H9 (cell line): ENCODE data around the gene LPP. TPM values are rescaled to one million over a fixed set of nuclear protein-coding genes. Genes with fewer than 3 reads are reported as not detected.

Source experiments
- DNase-seq: peaks from one replicate; pipeline ENCODE4 v3.0.0-alpha.2; 2017
- H2AFZ ChIP-seq: one replicate; pipeline ENCODE4 v1.6.1; 2013; ENCODE audit warnings: mild to moderate bottlenecking, low read length, control low read depth, moderate library complexity
- H2AK5ac ChIP-seq: 2 replicates; pipeline ENCODE4 v1.6.1; 2013; ENCODE audit warnings: low read length, control low read depth, mixed read lengths; ENCODE audit not compliant: insufficient read length
- H2BK120ac ChIP-seq: one replicate; pipeline ENCODE4 v1.6.1; 2013; ENCODE audit warnings: low read depth, mild to moderate bottlenecking, low read length, control low read depth, inconsistent platforms; ENCODE audit not compliant: poor library complexity, severe bottlenecking
- H2BK12ac ChIP-seq: 2 replicates; pipeline ENCODE4 v1.6.1; 2013; ENCODE audit warnings: low read length, control low read depth, mixed read lengths, low read depth; ENCODE audit not compliant: insufficient read length
- H2BK15ac ChIP-seq: 2 replicates; pipeline ENCODE4 v1.6.1; 2013; ENCODE audit warnings: low read depth, low read length, control low read depth
- H2BK20ac ChIP-seq: one replicate; pipeline ENCODE4 v1.6.1; 2013; ENCODE audit warnings: low read depth, mild to moderate bottlenecking, low read length, control low read depth, inconsistent platforms; ENCODE audit not compliant: poor library complexity, severe bottlenecking
- H2BK5ac ChIP-seq: 2 replicates; pipeline ENCODE4 v1.6.1; 2013; ENCODE audit warnings: low read length, control low read depth, mixed read lengths; ENCODE audit not compliant: insufficient read length
- H3K14ac ChIP-seq: 2 replicates; pipeline ENCODE4 v1.6.1; 2013; ENCODE audit warnings: low read length, control low read depth; ENCODE audit not compliant: insufficient read depth
- H3K18ac ChIP-seq: 2 replicates; pipeline ENCODE4 v1.6.1; 2013; ENCODE audit warnings: low read depth, mild to moderate bottlenecking, mixed read lengths, low read length, control low read depth; ENCODE audit not compliant: insufficient read length
- H3K23ac ChIP-seq: 2 replicates; pipeline ENCODE4 v1.6.1; 2013; ENCODE audit warnings: low read length, control low read depth, mixed read lengths, low read depth; ENCODE audit not compliant: insufficient read length
- H3K23me2 ChIP-seq: 2 replicates; pipeline ENCODE4 v1.6.1; 2013; ENCODE audit warnings: low read depth, mild to moderate bottlenecking, mixed read lengths, low read length, control low read depth; ENCODE audit not compliant: insufficient read length, poor library complexity, severe bottlenecking
- H3K27ac ChIP-seq: 2 replicates; pipeline ENCODE4 v1.5.1; 2013; ENCODE audit warnings: low read length, control low read depth, mixed read lengths, low read depth; ENCODE audit not compliant: insufficient read length
- H3K27me3 ChIP-seq: 2 replicates; pipeline ENCODE4 v1.6.1; 2013; ENCODE audit warnings: low read length, control low read depth, inconsistent platforms; ENCODE audit not compliant: insufficient read depth
- H3K4ac ChIP-seq: 2 replicates; pipeline ENCODE4 v1.6.1; 2013; ENCODE audit warnings: low read depth, mild to moderate bottlenecking, control low read depth, inconsistent platforms, low read length, moderate library complexity
- H3K4me1 ChIP-seq: 2 replicates; pipeline ENCODE4 v1.6.1; 2013; ENCODE audit warnings: low read length, control low read depth, inconsistent platforms; ENCODE audit not compliant: insufficient read depth
- H3K4me2 ChIP-seq: 2 replicates; pipeline ENCODE4 v1.6.1; 2013; ENCODE audit warnings: low read length, control low read depth, mixed read lengths; ENCODE audit not compliant: insufficient read length, insufficient read depth
- H3K56ac ChIP-seq: 2 replicates; pipeline ENCODE4 v1.6.1; 2013; ENCODE audit warnings: low read depth, mild to moderate bottlenecking, mixed read lengths, low read length, control low read depth; ENCODE audit not compliant: insufficient read length
- H3K79me1 ChIP-seq: 2 replicates; pipeline ENCODE4 v1.6.1; 2013; ENCODE audit warnings: low read depth, mild to moderate bottlenecking, moderate library complexity, low read length, control low read depth, inconsistent platforms; ENCODE audit not compliant: insufficient read depth, poor library complexity, severe bottlenecking
- H3K79me2 ChIP-seq: 2 replicates; pipeline ENCODE4 v1.6.1; 2013; ENCODE audit warnings: low read length, control low read depth, inconsistent platforms; ENCODE audit not compliant: insufficient read depth
- H3K9ac ChIP-seq: 2 replicates; pipeline ENCODE4 v1.6.1; 2013; ENCODE audit warnings: low read length, control low read depth, mixed read lengths; ENCODE audit not compliant: insufficient read length; ENCODE audit errors: extremely low read depth
- H3K9me3 ChIP-seq: one replicate; pipeline ENCODE4 v1.6.1; 2013; ENCODE audit warnings: low read depth, low read length, inconsistent platforms; ENCODE audit not compliant: control insufficient read depth
- H3T11ph ChIP-seq: one replicate; pipeline ENCODE4 v1.6.1; 2013; ENCODE audit warnings: mild to moderate bottlenecking, low read length, control low read depth, inconsistent platforms
- H4K20me1 ChIP-seq: one replicate; pipeline ENCODE4 v1.6.1; 2013; ENCODE audit not compliant: control insufficient read depth, insufficient read length, insufficient read depth
- H4K5ac ChIP-seq: 2 replicates; pipeline ENCODE4 v1.6.1; 2013; ENCODE audit warnings: low read depth, mild to moderate bottlenecking, mixed read lengths, low read length, control low read depth; ENCODE audit not compliant: insufficient read length
- H4K8ac ChIP-seq: replicated peaks from 2 replicates; pipeline ENCODE4 v1.6.1; 2013; ENCODE audit warnings: low read length, control low read depth, mixed read lengths, low read depth; ENCODE audit not compliant: insufficient read length
- H4K91ac ChIP-seq: 2 replicates; pipeline ENCODE4 v1.6.1; 2013; ENCODE audit warnings: low read depth, mild to moderate bottlenecking, moderate library complexity, mixed read lengths, low read length, control low read depth; ENCODE audit not compliant: insufficient read length
- H3K27ac Mint-ChIP-seq, 3 experiments: 2 replicates in 2 of 3; 3 replicates in 1 of 3; pipeline ENCODE4 v1.8.0; 2020 to 2021; ENCODE audit warnings: mixed read lengths in 3 of 3, mild to moderate bottlenecking in 1 of 3, moderate library complexity in 1 of 3
- H3K27me3 Mint-ChIP-seq: 2 replicates; pipeline ENCODE4 v1.8.0; 2021; ENCODE audit warnings: low read depth, mild to moderate bottlenecking, moderate library complexity, mixed read lengths
- H3K36me3 Mint-ChIP-seq, 3 experiments: 2 replicates in 2 of 3; 3 replicates in 1 of 3; pipeline ENCODE4 v1.8.0; 2020 to 2021; ENCODE audit warnings: low read depth in 3 of 3, mixed read lengths in 3 of 3; ENCODE audit not compliant: insufficient read depth in 1 of 3
- H3K4me1 Mint-ChIP-seq, 2 experiments: 2 replicates each; pipeline ENCODE4 v1.8.0; 2020; ENCODE audit warnings: mixed read lengths in 2 of 2
- H3K4me3 Mint-ChIP-seq, 2 experiments: 2 replicates in 1 of 2; 3 replicates in 1 of 2; pipeline ENCODE4 v1.8.0; 2020 to 2021; ENCODE audit warnings: mild to moderate bottlenecking in 2 of 2, mixed read lengths in 2 of 2, moderate library complexity in 1 of 2
- H3K9me3 Mint-ChIP-seq, 2 experiments: 2 replicates in 1 of 2; 3 replicates in 1 of 2; pipeline ENCODE4 v1.8.0; 2020; ENCODE audit warnings: mild to moderate bottlenecking in 2 of 2, mixed read lengths in 2 of 2, moderate library complexity in 1 of 2
- CTCF ChIP-seq: fragments of 200-600 bp; sonication (generic); conservative IDR thresholded peaks from 3 replicates; pipeline ENCODE4 v1.8.0; 2021; ENCODE audit warnings: antibody characterized with exemption, mild to moderate bottlenecking
- WGBS: extraction: QIAGEN DNeasy Blood & Tissue Kit; methylation state at CpG from one replicate; pipeline ENCODE4 v1.1.7; 2013; ENCODE audit warnings: missing lambda C conversion rate, low lambda C conversion rate, mixed read lengths; ENCODE audit not compliant: insufficient read length; ENCODE audit errors: extremely low coverage; 5-methylcytosine and 5-hydroxymethylcytosine counted together
- total RNA-seq: library from RNA; stranded (reverse); gene quantifications from 2 replicates; pipeline ENCODE4 v1.2.1, GENCODE V29; 2021

Gene LPP
- total RNA-seq, 1 experiment from 2014 or later = 64.6 TPM

GRCh38 chr3:188271226-188271914 is 117.4 kb downstream of the LPP start:
- Histone ChIP-seq H2BK12ac (no peak overlapping the region), H4K91ac (no peak overlapping the region), H3K27me3 (no peaks in the 10 kb centered on the region), H3K56ac (no peak overlapping the region), H2AFZ (no peak overlapping the region), H4K8ac (no peak overlapping the region), H2BK5ac (no peak overlapping the region), H3K14ac (no peak overlapping the region), H3K9ac (no peak overlapping the region), H3K4me1 (peaks cover 25% of the 10 kb centered on the region), H3T11ph (no peak overlapping the region), H2AK5ac (no peak overlapping the region), H3K23me2 (no peaks in the 10 kb centered on the region), H4K20me1 (no peaks in the 10 kb centered on the region), H2BK15ac (no peak overlapping the region), H3K18ac (no peak overlapping the region), H3K27ac (no peak overlapping the region), H2BK20ac (no peak overlapping the region), H3K9me3 (no peaks in the 10 kb centered on the region), H4K5ac (no peak overlapping the region), H2BK120ac (no peak overlapping the region), H3K79me2 (peaks cover 3% of the 10 kb centered on the region; the same call in 1 of the 2 replicates), H3K4ac (no peak overlapping the region), H3K4me2 (no peak overlapping the region), H3K79me1 (no peaks in the 10 kb centered on the region), H3K23ac (no peak overlapping the region)
- TF ChIP-seq CTCF = no peak
- no peak overlapping the region for H3K4me3 Mint-ChIP-seq
- no peaks in the 10 kb centered on the region for H3K9me3 Mint-ChIP-seq
- H3K27me3 Mint-ChIP-seq = no peaks in the 10 kb centered on the region
- 0 out of 7 replicates have a peak overlapping the region, but pooled peaks of 2 of the 3 experiments have one; percentile 12 to 41 for H3K27ac Mint-ChIP-seq
- DNase-seq = no peak
- H3K36me3 Mint-ChIP-seq = 0 out of 7 replicates have a peak, but pooled peaks cover 0 to 3% (median 0%) of the 10 kb centered on the region in 3 experiments
- peaks cover 35 to 36% of the 10 kb centered on the region in 2 experiments for H3K4me1 Mint-ChIP-seq
- no CpG with 5 or more reads among the region's 5 CpGs for WGBS
